ENCODE results near the gene COL23A1. TPM values are rescaled to one million over a fixed set of nuclear protein-coding genes. Genes with fewer than 3 reads are reported as not detected.

The COL23A1 gene
- total RNA-seq, 1 donor from 2014 or later: not detected

GRCh38 chr5:178389796-178390195, 200.4 kb downstream of the COL23A1 start:
- Mint-ChIP-seq H3K27me3 (ENCODE audit: low read depth) (no peaks in the 10 kb centered on the region), H3K9me3 (no peaks in the 10 kb centered on the region), H3K4me3 (ENCODE audit: low read depth) (no peak overlapping the region), H3K36me3 (ENCODE audit: low read depth) (no peaks in the 10 kb centered on the region), H3K4me1 (ENCODE audit: low read depth) (no peaks in the 10 kb centered on the region), H3K27ac (no peak overlapping the region)
- no peak for DNase-seq (ENCODE audit: low spot score)
- intact Hi-C loops (cut with micrococcal nuclease): no loop called here

- intact Hi-C loops (cut with micrococcal nuclease): no loop called here
- Mint-ChIP-seq H3K27me3 (ENCODE audit: low read depth) (no peaks in the 10 kb centered on the region), H3K27ac (no peak overlapping the region), H3K4me3 (ENCODE audit: low read depth) (no peak overlapping the region), H3K36me3 (ENCODE audit: low read depth) (no peaks in the 10 kb centered on the region), H3K4me1 (ENCODE audit: low read depth) (no peaks in the 10 kb centered on the region), H3K9me3 (no peaks in the 10 kb centered on the region)
- no peak for DNase-seq (ENCODE audit: low spot score)
These were observed 201.0 kb downstream of the COL23A1 start for GRCh38 chr5:178389026-178389729.

- no peaks in the 10 kb centered on the region for H3K27me3 Mint-ChIP-seq (ENCODE audit: low read depth)
These were observed 201.7 kb downstream of the COL23A1 start for GRCh38 chr5:178388386-178389025.

GRCh38 chr5:178387856-178388190, 202.4 kb downstream of the COL23A1 start:
- H3K9me3 Mint-ChIP-seq: no peaks in the 10 kb centered on the region
- H3K4me1 Mint-ChIP-seq (ENCODE audit: low read depth): no peaks in the 10 kb centered on the region
- intact Hi-C loops (cut with micrococcal nuclease): no loop called here
- no peak for DNase-seq (ENCODE audit: low spot score)
- no peaks in the 10 kb centered on the region for H3K27me3 Mint-ChIP-seq (ENCODE audit: low read depth)
- H3K36me3 Mint-ChIP-seq (ENCODE audit: low read depth): no peaks in the 10 kb centered on the region
- no peak overlapping the region for H3K4me3 Mint-ChIP-seq (ENCODE audit: low read depth)
- H3K27ac Mint-ChIP-seq: no peak overlapping the region

More at GRCh38 chr5:178388386-178389025, 201.7 kb downstream of the COL23A1 start:
- Mint-ChIP-seq H3K9me3 (no peaks in the 10 kb centered on the region), H3K36me3 (ENCODE audit: low read depth) (no peaks in the 10 kb centered on the region), H3K27ac (no peak overlapping the region), H3K4me3 (ENCODE audit: low read depth) (no peak overlapping the region), H3K4me1 (ENCODE audit: low read depth) (no peaks in the 10 kb centered on the region)
- intact Hi-C loops (cut with micrococcal nuclease): no loop called here
- DNase-seq (ENCODE audit: low spot score): no peak

GRCh38 chr5:178387061-178387855, 202.9 kb downstream of the COL23A1 start:
- no peak overlapping the region for H3K4me3 Mint-ChIP-seq (ENCODE audit: low read depth)
- intact Hi-C loops (cut with micrococcal nuclease): no loop called here
- no peak overlapping the region for H3K27ac Mint-ChIP-seq
- no peaks in the 10 kb centered on the region for H3K9me3 Mint-ChIP-seq
- H3K4me1 Mint-ChIP-seq (ENCODE audit: low read depth): no peaks in the 10 kb centered on the region
- no peaks in the 10 kb centered on the region for H3K27me3 Mint-ChIP-seq (ENCODE audit: low read depth)
- H3K36me3 Mint-ChIP-seq (ENCODE audit: low read depth): no peaks in the 10 kb centered on the region
- DNase-seq (ENCODE audit: low spot score): no peak

- intact Hi-C loops (cut with micrococcal nuclease): no loop called here
- H3K9me3 Mint-ChIP-seq: no peaks in the 10 kb centered on the region
- no peaks in the 10 kb centered on the region for H3K36me3 Mint-ChIP-seq (ENCODE audit: low read depth)
- H3K27me3 Mint-ChIP-seq (ENCODE audit: low read depth): no peaks in the 10 kb centered on the region
- H3K4me3 Mint-ChIP-seq (ENCODE audit: low read depth): no peak overlapping the region
- H3K27ac Mint-ChIP-seq: no peak overlapping the region
- no peaks in the 10 kb centered on the region for H3K4me1 Mint-ChIP-seq (ENCODE audit: low read depth)
- DNase-seq (ENCODE audit: low spot score): no peak
These were observed 203.8 kb downstream of the COL23A1 start for GRCh38 chr5:178386336-178386931.

- intact Hi-C loops (cut with micrococcal nuclease): no loop called here
These were observed 204.7 kb downstream of the COL23A1 start for GRCh38 chr5:178385496-178385890.

GRCh38 chr5:178384816-178385495, 205.2 kb downstream of the COL23A1 start:
- intact Hi-C loops (cut with micrococcal nuclease): no loop called here
- DNase-seq (ENCODE audit: low spot score): no peak
- no peaks in the 10 kb centered on the region for H3K9me3 Mint-ChIP-seq
- no peaks in the 10 kb centered on the region for H3K27me3 Mint-ChIP-seq (ENCODE audit: low read depth)
- no peaks in the 10 kb centered on the region for H3K4me1 Mint-ChIP-seq (ENCODE audit: low read depth)
- H3K27ac Mint-ChIP-seq: no peak overlapping the region
- H3K4me3 Mint-ChIP-seq (ENCODE audit: low read depth): no peak overlapping the region
- H3K36me3 Mint-ChIP-seq (ENCODE audit: low read depth): no peaks in the 10 kb centered on the region

More at GRCh38 chr5:178385496-178385890, 204.7 kb downstream of the COL23A1 start:
- Mint-ChIP-seq H3K27me3 (ENCODE audit: low read depth) (no peaks in the 10 kb centered on the region), H3K9me3 (no peaks in the 10 kb centered on the region), H3K4me3 (ENCODE audit: low read depth) (no peak overlapping the region), H3K36me3 (ENCODE audit: low read depth) (no peaks in the 10 kb centered on the region), H3K4me1 (ENCODE audit: low read depth) (no peaks in the 10 kb centered on the region), H3K27ac (no peak overlapping the region)
- DNase-seq (ENCODE audit: low spot score): no peak

GRCh38 chr5:178383919-178384815, 206.0 kb downstream of the COL23A1 start:
- no peak overlapping the region for H3K4me3 Mint-ChIP-seq (ENCODE audit: low read depth)
- no peaks in the 10 kb centered on the region for H3K9me3 Mint-ChIP-seq
- no peaks in the 10 kb centered on the region for H3K36me3 Mint-ChIP-seq (ENCODE audit: low read depth)
- H3K27me3 Mint-ChIP-seq (ENCODE audit: low read depth): no peaks in the 10 kb centered on the region
- H3K4me1 Mint-ChIP-seq (ENCODE audit: low read depth): no peaks in the 10 kb centered on the region
- no peak overlapping the region for H3K27ac Mint-ChIP-seq
- no peak for DNase-seq (ENCODE audit: low spot score)
- intact Hi-C loops (cut with micrococcal nuclease): no loop called here

GRCh38 chr5:178383301-178383918, 206.8 kb downstream of the COL23A1 start:
- intact Hi-C loops (cut with micrococcal nuclease): no loop called here
- Mint-ChIP-seq H3K4me1 (ENCODE audit: low read depth) (no peaks in the 10 kb centered on the region), H3K36me3 (ENCODE audit: low read depth) (no peaks in the 10 kb centered on the region), H3K27me3 (ENCODE audit: low read depth) (no peaks in the 10 kb centered on the region), H3K4me3 (ENCODE audit: low read depth) (no peak overlapping the region), H3K9me3 (no peaks in the 10 kb centered on the region), H3K27ac (no peak overlapping the region)
- no peak for DNase-seq (ENCODE audit: low spot score)

- Mint-ChIP-seq H3K27me3 (ENCODE audit: low read depth) (no peaks in the 10 kb centered on the region), H3K27ac (no peak overlapping the region), H3K4me1 (ENCODE audit: low read depth) (no peaks in the 10 kb centered on the region), H3K36me3 (ENCODE audit: low read depth) (no peaks in the 10 kb centered on the region), H3K9me3 (no peaks in the 10 kb centered on the region), H3K4me3 (ENCODE audit: low read depth) (no peak overlapping the region)
- no peak for DNase-seq (ENCODE audit: low spot score)
- intact Hi-C loops (cut with micrococcal nuclease): no loop called here
These were observed 207.4 kb downstream of the COL23A1 start for GRCh38 chr5:178382754-178383164.
